ENCODE data around the gene HOXB7. TPM values are rescaled to one million over a fixed set of nuclear protein-coding genes. Genes with fewer than 3 reads are reported as not detected.

The HOXB7 gene
- total RNA-seq, 1 donor from 2014 or later, result 0.39 TPM

GRCh38 chr17:48597778-48598631 is 12.8 kb downstream of the HOXB7 start:
- Mint-ChIP-seq H3K9me3 (no peaks in the 10 kb centered on the region), H3K36me3 (ENCODE audit: low read depth) (peaks cover 3% of the 10 kb centered on the region), H3K27me3 (ENCODE audit: low read depth) (peaks cover 94% of the 10 kb centered on the region), H3K4me3 (ENCODE audit: low read depth) (peak overlapping the region; percentile 80), H3K4me1 (ENCODE audit: low read depth) (peaks cover 40% of the 10 kb centered on the region), H3K27ac (no peak overlapping the region)
- intact Hi-C loops (cut with micrococcal nuclease), result loop anchor here (1.0 kb wide), 2 partner anchors 15 to 20 kb away; no protein-coding TSS in a partner anchor
- no peak for DNase-seq (ENCODE audit: low spot score)

DNA sequence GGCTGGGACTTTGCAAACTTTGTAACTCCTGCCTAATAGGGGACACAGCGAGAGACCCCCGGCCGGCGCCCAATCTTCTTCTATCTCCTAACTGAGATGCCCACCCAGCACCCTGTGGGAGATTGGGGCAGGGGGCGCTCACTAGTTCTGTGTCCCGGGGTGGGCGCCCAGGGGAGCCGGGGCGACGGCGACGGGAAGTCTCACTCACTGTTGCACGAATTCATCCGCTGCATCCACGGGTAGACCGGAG is 13.4 kb downstream of the HOXB7 start:
- H3K4me1 Mint-ChIP-seq (ENCODE audit: low read depth), result peaks cover 44% of the 10 kb centered on the region
- peaks cover 94% of the 10 kb centered on the region for H3K27me3 Mint-ChIP-seq (ENCODE audit: low read depth)
- no peak for DNase-seq (ENCODE audit: low spot score)
- H3K4me3 Mint-ChIP-seq (ENCODE audit: low read depth), result peak overlapping the region; percentile 80
- peaks cover 3% of the 10 kb centered on the region for H3K36me3 Mint-ChIP-seq (ENCODE audit: low read depth)
- intact Hi-C loops (cut with micrococcal nuclease), result loop anchor here (1.0 kb wide), 1 partner anchor 21 kb away; no protein-coding TSS in a partner anchor
- no peak overlapping the region for H3K27ac Mint-ChIP-seq
- H3K9me3 Mint-ChIP-seq, result no peaks in the 10 kb centered on the region

DNA sequence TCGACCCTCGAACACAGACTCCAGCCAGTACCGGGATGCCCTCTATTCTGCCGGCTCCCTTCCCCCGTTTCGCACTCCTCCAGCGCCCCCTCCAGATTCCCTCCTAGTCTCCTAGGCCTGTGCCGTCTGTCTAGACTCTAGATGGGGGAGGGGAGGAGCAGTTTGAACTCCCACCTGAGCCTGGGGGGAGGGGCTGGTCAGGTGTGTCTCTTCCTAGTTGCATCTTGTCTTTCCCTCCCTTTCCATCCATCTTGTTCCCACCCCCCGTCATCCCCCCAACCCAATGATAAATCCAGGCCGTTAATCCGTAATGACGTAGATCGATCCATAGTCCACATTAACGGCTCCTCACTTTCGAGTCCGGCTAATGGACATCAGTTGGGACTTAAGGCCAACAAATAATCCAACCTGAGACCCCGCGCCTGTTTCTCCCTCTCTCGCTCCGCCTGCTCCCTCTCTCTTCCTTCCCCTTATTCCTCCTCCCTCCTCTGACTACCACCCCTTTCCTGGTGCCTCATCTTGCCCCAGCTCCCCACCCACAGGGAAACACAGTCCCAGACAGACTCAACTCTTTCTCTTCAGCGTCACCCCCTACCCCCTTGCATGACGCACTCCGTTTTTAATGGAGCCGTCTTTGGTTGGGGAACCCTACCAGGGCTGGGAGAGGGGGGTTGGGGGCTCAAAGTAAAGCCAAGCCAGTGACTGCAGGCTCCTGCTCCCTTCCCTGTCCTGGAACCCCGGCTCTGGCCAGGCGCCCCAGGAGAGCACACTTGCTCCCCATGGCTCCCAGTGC is 13.9 kb downstream of the HOXB7 start:
- peak overlapping the region; percentile 60 for H3K27ac Mint-ChIP-seq
- no peaks in the 10 kb centered on the region for H3K9me3 Mint-ChIP-seq
- no peak for DNase-seq (ENCODE audit: low spot score)
- peak overlapping the region; percentile 80 for H3K4me3 Mint-ChIP-seq (ENCODE audit: low read depth)
- H3K27me3 Mint-ChIP-seq (ENCODE audit: low read depth), result peaks cover 90% of the 10 kb centered on the region
- intact Hi-C loops (cut with micrococcal nuclease), result loop anchor here (1.0 kb wide), 1 partner anchor 21 kb away; no protein-coding TSS in a partner anchor
- H3K4me1 Mint-ChIP-seq (ENCODE audit: low read depth), result peaks cover 43% of the 10 kb centered on the region
- H3K36me3 Mint-ChIP-seq (ENCODE audit: low read depth), result peaks cover 3% of the 10 kb centered on the region

GRCh38 chr17:48596000-48596734 is 14.7 kb downstream of the HOXB7 start:
- peaks cover 3% of the 10 kb centered on the region for H3K36me3 Mint-ChIP-seq (ENCODE audit: low read depth)
- H3K9me3 Mint-ChIP-seq, result no peaks in the 10 kb centered on the region
- peaks cover 90% of the 10 kb centered on the region for H3K27me3 Mint-ChIP-seq (ENCODE audit: low read depth)
- H3K27ac Mint-ChIP-seq, result peak overlapping the region; percentile 60
- DNase-seq (ENCODE audit: low spot score), result no peak
- peak overlapping the region; percentile 80 for H3K4me3 Mint-ChIP-seq (ENCODE audit: low read depth)
- peaks cover 41% of the 10 kb centered on the region for H3K4me1 Mint-ChIP-seq (ENCODE audit: low read depth)
- intact Hi-C loops (cut with micrococcal nuclease), result no loop called here

DNA sequence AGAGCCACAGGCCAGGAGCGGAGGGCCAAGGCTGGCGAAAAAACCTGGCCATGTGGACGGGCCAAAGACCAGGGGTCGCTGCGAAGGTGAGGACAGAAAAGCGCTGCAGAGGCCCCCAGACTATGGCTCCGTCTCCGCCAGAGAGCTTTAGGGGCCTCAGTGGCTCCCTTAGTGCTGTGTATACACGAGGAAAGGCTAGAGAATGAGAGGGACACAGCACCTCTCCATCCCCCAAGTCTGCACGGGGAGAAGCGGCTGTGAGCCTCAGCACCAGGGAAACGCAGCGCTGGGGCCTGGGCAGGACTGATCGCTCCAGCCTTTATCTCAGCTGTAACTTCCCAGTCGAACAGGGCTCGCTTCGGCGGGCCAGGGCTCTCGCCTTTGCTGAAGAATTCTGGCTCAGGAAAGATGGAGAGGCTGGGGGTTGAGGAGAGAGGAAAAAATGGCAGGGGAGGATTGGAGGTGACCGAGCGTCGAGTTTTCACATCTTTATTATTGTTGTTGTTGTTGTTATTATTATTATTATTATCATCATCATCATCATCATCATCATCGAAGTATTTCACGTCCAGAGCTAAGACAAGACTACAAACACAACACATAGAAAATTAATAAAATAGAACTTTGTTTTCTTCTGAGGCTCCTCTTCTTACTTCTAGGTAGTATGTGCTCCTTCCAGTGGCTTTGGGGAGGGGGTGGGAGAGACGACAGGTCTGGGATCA is 15.4 kb downstream of the HOXB7 start:
- Mint-ChIP-seq H3K27ac (no peak overlapping the region), H3K27me3 (ENCODE audit: low read depth) (peaks cover 88% of the 10 kb centered on the region), H3K4me1 (ENCODE audit: low read depth) (peaks cover 41% of the 10 kb centered on the region), H3K36me3 (ENCODE audit: low read depth) (peaks cover 3% of the 10 kb centered on the region), H3K9me3 (no peaks in the 10 kb centered on the region), H3K4me3 (ENCODE audit: low read depth) (peak overlapping the region; percentile 43)
- DNase-seq (ENCODE audit: low spot score), result no peak
- intact Hi-C loops (cut with micrococcal nuclease), result no loop called here

- no peak for DNase-seq (ENCODE audit: low spot score)
- Mint-ChIP-seq H3K27ac (no peak overlapping the region), H3K4me1 (ENCODE audit: low read depth) (peaks cover 42% of the 10 kb centered on the region)
These were observed 16.1 kb downstream of the HOXB7 start for GRCh38 chr17:48594538-48595277.

DNA sequence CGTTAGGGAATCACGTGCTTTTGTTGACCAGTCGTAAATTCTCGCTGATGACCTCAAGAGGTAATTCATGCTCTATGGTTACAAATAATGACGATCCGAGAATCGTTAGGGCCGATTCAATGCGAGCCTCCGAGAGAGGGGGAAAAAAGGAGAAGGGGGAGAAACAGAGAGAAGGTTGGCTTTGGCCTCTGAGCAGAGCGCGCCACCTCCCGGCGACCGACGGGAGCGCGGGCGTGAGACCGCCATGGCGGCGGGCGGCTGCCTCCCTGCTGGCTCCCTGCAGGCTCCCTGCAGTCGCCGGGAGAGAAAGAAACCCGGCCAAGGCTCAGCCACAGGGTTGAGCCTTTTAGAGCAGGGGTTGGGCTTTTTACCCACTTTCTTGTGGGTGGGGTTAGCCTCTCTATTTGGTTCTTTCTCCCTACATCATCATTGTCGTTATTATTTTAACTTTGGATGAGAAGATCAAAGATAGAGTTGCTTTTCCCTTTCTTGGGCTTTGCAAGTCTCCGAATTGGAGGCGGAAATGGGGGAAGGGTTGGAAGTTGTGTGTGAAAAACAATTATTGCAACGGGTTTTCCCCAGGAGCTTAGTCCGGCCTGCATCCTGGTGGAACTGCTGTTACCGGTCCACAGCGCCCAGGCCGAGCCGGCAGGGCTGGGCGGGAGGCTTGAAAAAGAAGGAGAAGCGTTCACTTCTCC is 16.8 kb downstream of the HOXB7 start:
- Mint-ChIP-seq H3K9me3 (no peaks in the 10 kb centered on the region), H3K27ac (no peak overlapping the region), H3K4me3 (ENCODE audit: low read depth) (peak overlapping the region; percentile 76), H3K36me3 (ENCODE audit: low read depth) (peaks cover 3% of the 10 kb centered on the region), H3K27me3 (ENCODE audit: low read depth) (peaks cover 86% of the 10 kb centered on the region), H3K4me1 (ENCODE audit: low read depth) (peaks cover 43% of the 10 kb centered on the region)
- peak; percentile 78 for DNase-seq (ENCODE audit: low spot score)
- intact Hi-C loops (cut with micrococcal nuclease), result loop anchor here (1.0 kb wide), 1 partner anchor 258 kb away; no protein-coding TSS in a partner anchor

More at GRCh38 chr17:48594538-48595277, 16.1 kb downstream of the HOXB7 start:
- Mint-ChIP-seq H3K9me3 (no peaks in the 10 kb centered on the region), H3K27me3 (ENCODE audit: low read depth) (peaks cover 88% of the 10 kb centered on the region), H3K36me3 (ENCODE audit: low read depth) (peaks cover 3% of the 10 kb centered on the region), H3K4me3 (ENCODE audit: low read depth) (peak overlapping the region; percentile 43)
- intact Hi-C loops (cut with micrococcal nuclease), result loop anchor here (1.0 kb wide), 1 partner anchor 258 kb away; no protein-coding TSS in a partner anchor

GRCh38 chr17:48593126-48593829 is 17.5 kb downstream of the HOXB7 start, which contains the start of gene HOXB5:
Gene HOXB5 (minus strand): TSS chr17:48593779. CDS start chr17:48593682, 97 bp downstream.
- Mint-ChIP-seq H3K36me3 (ENCODE audit: low read depth) (peaks cover 3% of the 10 kb centered on the region), H3K4me1 (ENCODE audit: low read depth) (peaks cover 42% of the 10 kb centered on the region), H3K4me3 (ENCODE audit: low read depth) (peak within 1 kb of the TSS; percentile 76), H3K27ac (no peak within 1 kb of the TSS), H3K27me3 (ENCODE audit: low read depth) (peaks cover 85% of the 10 kb centered on the region), H3K9me3 (no peaks in the 10 kb centered on the region)
- intact Hi-C loops (cut with micrococcal nuclease), result no loop called here
- DNase-seq (ENCODE audit: low spot score), result no peak

GRCh38 chr17:48592577-48592976 is 18.2 kb downstream of the HOXB7 start:
- DNase-seq (ENCODE audit: low spot score), result no peak
- Mint-ChIP-seq H3K36me3 (ENCODE audit: low read depth) (peaks cover 3% of the 10 kb centered on the region), H3K27me3 (ENCODE audit: low read depth) (peaks cover 85% of the 10 kb centered on the region), H3K9me3 (no peaks in the 10 kb centered on the region), H3K4me3 (ENCODE audit: low read depth) (peak overlapping the region; percentile 76), H3K27ac (no peak overlapping the region), H3K4me1 (ENCODE audit: low read depth) (peaks cover 39% of the 10 kb centered on the region)
- intact Hi-C loops (cut with micrococcal nuclease), result no loop called here

GRCh38 chr17:48592057-48592514 is 18.7 kb downstream of the HOXB7 start:
- H3K4me1 Mint-ChIP-seq (ENCODE audit: low read depth), result peaks cover 40% of the 10 kb centered on the region
- no peak overlapping the region for H3K4me3 Mint-ChIP-seq (ENCODE audit: low read depth)

More at GRCh38 chr17:48592057-48592514, 18.7 kb downstream of the HOXB7 start:
- H3K9me3 Mint-ChIP-seq, result no peaks in the 10 kb centered on the region
- no peak overlapping the region for H3K27ac Mint-ChIP-seq
- peaks cover 85% of the 10 kb centered on the region for H3K27me3 Mint-ChIP-seq (ENCODE audit: low read depth)
- DNase-seq (ENCODE audit: low spot score), result no peak
- H3K36me3 Mint-ChIP-seq (ENCODE audit: low read depth), result peaks cover 3% of the 10 kb centered on the region
- intact Hi-C loops (cut with micrococcal nuclease), result no loop called here

Measured in activated T-helper 2 cell treated with anti-CD3 and anti-CD28 coated beads, Interferon-gamma antibody, Interleukin-2, Interleukin-4, amounts not matched to agents 10 μg/mL and 5 μg/mL and 100 μg/mL, durations not matched to agents 14 hours and 24 hours and 36 hours (primary cell).